Activated CD4-positive, alpha-beta T cell treated with anti-CD3 and anti-CD28 coated beads, Interleukin-2, amount 50 U/mL, for 1 hour (primary cell): ENCODE measurements around the gene RNF13.

ENCODE experiments used
- DNase-seq: peaks from one replicate; pipeline ENCODE4 v3.0.0-alpha.2; 2020

Gene RNF13, protein sequence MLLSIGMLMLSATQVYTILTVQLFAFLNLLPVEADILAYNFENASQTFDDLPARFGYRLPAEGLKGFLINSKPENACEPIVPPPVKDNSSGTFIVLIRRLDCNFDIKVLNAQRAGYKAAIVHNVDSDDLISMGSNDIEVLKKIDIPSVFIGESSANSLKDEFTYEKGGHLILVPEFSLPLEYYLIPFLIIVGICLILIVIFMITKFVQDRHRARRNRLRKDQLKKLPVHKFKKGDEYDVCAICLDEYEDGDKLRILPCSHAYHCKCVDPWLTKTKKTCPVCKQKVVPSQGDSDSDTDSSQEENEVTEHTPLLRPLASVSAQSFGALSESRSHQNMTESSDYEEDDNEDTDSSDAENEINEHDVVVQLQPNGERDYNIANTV

DNA sequence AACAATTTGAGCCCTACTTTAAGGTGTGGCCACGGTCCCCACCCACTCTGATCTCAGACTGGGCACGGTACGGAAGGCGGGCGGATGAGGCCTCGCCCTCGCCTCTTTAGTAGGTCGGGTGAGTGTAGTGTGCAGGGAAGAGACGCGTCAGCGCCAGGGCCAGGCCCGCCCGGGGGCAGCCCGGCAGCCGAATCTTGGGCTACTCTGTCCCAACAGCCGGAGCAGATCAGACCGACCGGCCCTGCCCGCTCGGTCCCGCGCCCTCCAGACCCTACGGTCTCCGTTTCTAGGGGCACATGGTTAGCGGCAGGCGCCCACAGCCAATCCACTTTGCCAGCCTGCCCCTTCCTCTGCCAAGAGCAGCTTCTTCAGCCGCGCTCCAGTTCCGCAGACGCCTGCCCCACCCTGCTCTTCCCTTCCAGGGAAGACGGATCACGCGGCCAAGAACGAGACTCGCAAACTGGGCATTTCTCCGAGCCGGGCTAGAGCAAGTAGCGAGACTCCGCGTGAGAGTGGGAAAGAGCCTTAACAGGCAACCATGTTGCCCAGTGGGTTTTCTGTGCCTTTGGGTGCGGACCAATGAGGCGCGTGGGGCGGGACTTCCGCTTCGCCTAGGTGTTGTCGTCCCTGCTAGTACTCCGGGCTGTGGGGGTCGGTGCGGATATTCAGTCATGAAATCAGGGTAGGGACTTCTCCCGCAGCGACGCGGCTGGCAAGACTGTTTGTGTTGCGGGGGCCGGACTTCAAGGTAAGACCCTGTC is at the start of gene RNF13:
Gene RNF13 (plus strand): TSS at position 610 of the 761 bp plus-strand sequence. CDS start 32,812 bp downstream, outside the sequence.
- DNase-seq: peak; percentile 89

DNA sequence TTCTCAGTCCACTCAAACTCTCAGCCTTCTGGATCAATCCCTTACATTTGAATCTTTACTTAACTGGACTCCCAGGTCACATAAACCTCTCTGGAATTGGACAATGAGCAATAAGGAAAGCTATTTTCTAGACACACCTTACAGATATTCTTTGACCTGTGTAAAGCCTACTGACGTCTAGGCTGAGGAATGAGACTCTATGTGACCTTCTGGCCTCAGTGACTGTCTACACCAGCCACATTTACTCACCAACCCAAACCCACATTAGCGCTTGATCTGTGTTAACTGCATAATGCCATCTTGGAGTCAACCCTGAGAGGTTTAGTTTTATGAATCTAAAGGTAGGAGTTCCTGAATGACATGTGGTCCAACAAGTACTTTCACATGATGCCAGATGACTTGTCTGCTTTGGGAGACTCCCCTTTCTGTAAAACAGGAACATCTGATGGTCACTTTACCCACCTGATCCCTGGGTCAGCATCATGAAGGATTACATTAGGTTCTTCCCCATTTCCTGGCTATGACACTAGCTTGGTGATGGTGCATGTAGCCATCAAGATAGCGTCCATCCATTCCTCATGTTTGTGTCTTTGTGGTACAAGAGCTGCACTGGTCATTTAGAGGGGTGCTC is 49.3 kb upstream of the RNF13 start:
- DNase-seq: no peak

DNA sequence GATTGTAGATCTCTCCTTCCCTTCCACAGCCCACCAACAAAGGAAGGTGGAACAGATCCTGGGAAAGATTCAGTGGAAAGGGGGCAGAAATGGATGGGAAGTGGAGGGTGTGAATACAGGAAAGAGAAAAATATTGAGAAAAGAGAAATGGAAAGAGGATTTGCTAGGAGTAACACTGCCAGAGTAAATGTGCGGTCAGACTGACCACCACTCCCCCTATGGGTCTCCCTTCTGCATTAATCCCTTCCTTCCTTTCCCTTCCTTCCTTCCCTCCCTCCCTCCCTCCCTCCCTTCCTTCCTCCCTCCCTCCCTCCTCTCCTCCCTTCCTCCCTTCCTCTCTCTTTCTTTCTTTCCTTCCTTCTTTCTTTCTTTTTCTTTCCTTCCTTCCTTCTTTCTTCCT is 48.7 kb upstream of the RNF13 start:
- DNase-seq: no peak

DNA sequence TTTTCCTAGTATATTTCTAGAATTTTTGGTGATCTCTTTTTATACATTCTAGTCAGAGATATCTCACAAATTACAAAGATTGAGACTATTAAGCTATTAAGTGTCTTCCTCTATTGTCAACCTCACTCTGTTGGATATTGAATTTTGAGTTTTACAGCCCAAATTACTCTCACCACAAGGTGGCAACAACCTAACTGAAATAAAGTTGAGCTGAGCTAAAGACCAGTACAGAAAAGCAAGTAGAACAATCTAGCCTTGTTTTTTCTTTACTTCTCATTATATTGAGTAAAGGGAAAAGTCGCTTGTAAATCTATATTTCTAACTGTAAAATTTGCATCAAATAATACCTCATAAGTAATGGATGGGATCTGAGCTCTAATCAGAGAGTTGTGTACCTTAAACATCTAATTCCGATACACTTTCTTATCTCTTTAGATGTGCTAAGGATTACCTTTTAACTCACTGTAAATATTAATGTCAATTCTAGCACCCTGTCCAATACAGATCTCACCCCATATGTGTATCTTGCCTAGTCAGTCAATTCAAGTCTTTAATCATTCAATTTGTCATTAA is 47.2 kb upstream of the RNF13 start:
- no peak for DNase-seq

DNA sequence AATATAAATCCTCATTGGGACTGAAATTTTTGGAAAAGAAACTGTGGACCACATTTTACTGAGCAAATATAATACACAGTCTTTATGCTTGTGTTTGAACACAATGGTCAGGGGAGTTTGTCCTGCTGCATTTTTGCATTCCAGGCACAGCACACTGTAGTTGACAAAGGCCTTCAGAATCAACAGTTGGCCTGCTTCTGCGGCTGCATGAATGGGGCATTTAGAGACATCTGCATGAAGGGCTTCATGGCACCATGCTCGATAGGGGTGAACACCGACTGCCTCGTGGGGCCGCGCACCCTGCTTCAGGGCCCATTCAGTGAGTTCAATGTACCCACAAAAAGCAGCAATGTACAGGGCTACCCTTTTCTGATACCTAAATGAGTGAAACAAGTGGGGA is 45.3 kb upstream of the RNF13 start:
- DNase-seq: no peak

DNA sequence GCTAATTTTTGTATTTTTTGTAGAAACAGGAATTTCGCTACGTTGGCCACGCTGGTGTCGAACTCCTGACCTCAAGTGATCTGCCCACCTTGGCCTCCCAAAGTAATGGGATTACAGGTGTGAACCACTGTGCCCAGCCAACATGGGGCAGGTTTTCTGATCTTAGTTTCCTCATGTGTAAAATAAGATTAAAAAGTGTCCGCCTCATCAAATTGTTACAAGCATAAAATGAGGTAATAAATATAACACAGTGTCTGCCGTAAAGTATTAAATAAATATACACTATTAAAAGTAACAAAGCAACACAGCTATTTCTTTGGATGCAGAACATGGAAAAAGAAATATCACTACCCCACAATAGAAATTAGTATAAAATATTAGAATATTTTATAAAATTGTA is 44.3 kb upstream of the RNF13 start:
- DNase-seq: no peak

DNA sequence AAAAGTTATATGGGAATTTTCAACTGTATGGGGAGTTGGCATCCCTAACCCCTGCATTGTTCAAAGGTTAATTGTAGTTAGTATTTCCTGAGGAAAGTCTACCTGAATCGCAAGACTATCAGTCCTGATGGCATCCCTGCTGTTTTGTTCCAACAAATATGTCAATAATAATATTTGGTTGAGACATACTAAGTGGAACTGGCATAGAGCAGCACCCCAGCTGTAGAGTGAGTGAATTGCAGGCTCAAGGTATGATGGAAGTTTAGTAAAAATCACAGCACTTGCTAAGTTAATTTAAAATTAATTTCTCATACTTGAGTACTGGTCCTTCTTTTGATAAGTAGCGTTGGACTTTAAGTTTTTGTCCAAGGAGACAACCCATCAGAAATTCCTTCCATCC is 42.8 kb upstream of the RNF13 start:
- no peak for DNase-seq

DNA sequence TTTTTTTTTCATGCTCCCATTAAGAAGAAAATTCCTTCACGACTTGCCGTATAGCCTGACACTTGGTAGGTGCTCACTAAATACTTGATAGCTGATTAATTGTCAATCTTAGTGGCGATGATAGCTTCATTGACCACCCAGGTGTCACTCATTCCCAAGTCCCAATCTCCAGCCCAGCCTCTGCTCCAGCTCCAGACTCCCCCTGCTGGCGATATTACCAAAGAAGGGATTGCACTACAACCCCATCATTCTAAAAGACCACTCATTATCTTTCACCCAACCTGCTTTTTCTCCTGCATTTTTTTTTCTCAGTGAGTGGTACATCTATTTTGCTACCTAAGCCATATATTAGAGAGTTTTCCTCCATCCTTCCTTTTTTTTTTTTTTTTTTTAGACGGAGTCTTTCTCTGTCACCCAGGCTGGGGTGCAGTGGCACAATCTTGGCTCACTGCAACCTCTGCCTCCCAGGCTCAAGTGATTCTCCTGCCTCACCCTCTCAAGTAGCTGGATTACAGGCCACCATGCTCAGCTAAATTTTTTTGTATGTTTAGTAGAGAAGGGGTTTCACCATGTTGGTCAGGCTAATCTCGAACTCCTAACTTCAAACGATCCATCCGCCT is 41.3 kb upstream of the RNF13 start:
- peak; percentile 22 for DNase-seq

DNA sequence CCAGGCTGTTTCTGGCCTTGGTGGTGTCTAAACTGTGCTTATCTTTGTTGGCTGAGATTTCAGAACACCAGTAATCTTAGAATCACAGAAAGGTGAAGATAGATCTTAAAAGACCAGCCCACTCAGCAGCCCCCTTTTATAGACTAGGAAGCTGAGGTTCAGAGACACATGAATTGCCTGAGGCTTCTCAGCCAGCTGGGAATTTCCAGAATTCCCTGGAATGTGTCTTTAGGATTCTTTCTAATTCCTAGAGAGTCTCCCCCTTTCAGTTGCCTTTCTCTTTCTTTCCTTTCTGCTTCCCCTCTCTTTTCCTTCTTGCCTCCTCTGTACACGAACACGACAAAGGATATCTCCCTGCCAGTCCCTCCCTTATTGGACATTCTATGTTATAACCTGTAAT is 40.2 kb upstream of the RNF13 start:
- no peak for DNase-seq

DNA sequence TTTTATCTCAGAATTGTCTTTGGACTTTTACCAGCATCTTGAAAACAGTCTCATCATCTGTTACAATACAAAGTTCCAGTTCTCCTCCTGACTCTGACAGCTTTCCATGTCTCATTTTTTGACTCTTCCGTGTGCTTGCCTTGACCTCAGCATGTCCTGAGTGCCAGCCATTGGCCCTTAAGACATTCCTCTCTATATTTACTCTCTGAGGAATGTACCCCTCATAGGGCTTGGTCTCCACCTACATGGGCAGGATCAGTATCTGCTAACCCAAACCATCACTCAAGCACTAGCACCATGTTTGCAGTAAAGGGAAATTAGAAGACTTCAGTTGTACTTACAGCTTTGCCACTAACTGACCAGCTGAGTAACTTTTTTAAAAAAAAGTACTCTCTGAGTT is 36.8 kb upstream of the RNF13 start:
- no peak for DNase-seq

DNA sequence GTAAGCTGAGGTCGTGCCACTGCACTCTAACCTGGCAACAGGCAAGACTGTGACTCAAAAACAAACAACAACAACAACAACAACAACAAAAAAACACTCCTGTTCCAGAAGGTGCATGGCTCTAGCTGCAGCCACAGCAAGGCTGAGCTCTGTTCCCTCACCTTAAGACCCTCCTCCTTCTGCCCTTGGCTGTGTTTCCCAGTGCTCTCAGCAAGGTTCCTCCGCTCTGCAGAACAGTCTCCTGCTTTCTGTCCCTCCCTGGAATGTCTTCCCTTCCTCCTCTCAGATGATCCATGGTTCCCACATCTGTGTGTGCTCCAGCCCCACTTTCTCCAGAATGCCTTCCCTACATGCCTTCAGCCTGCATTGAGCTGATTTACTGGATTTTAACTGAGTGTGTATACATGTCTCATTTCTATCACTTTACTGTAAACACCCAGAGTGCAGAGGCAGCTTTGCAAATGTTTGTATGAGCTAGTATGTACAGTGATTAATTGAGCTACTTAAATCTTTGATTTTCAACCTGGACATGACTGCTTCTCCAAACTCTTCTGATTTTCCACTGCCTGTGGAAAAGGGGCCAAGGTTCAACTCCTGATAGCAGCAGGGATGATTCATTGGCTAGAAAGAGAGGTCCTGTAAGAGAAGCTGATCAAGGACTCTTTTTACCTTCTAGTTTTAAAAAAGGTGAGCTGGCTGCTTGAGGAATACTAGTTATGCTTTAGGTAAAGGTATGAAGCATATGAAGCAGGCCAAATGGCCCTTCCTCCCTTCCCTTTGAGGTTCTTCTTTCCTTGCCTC is 35.4 kb upstream of the RNF13 start:
- no peak for DNase-seq

DNA sequence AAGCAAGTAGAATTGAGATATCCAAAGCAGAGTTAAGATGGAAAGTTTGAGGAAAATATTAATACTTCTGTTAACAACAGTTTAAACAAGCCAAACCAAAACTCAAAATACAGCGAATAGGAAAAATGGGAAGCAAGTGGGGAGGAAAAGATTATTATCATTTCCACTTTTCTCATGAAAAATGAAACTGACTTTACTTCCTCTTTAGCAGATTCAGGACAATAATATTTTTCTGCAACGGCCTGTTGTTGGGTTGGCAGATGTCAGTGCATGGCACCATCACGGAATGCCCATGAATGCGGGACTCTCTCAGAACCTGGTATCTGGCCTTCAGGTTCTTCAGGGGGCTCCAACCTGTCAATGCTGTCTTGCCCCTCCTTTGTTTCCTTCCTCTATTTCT is 31.8 kb upstream of the RNF13 start:
- no peak for DNase-seq

DNA sequence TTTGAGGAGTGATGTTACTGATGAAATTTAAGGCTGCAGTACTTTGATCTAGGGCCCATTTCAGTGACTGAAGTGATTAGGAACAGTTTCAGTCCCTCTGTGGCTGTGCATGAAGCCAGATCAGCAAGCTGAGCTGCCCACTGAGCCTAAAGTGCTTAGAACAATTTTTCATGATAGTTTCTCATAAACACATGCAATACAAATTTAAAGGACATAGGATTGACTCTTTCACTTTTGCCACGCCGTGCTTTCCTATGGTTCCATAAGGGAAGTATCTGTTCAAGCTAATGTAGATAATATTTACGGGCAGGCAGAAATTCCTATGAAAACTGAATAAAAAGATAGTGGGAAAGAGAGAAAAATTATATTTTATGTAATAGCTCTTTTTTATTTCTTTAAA is 31.3 kb upstream of the RNF13 start:
- no peak for DNase-seq

DNA sequence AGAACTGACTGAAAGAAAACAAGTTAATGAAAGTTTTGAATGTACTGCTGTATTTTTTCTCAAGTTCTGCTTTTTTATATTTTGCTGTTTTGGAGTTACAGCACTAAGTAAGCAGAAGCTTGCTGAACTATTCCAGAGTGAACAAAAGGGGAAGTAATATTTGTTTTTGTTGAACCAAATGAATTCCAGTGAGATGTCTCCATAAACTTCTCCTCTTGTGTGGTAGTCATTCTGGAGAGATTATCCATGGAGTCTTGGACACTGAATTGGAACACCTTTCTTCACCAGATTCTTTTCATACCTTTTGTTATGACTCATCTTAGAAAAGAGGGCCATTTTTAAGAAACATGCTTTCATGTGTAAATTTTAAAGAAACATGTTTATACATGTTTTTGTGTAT is 29.4 kb upstream of the RNF13 start:
- DNase-seq: no peak

DNA sequence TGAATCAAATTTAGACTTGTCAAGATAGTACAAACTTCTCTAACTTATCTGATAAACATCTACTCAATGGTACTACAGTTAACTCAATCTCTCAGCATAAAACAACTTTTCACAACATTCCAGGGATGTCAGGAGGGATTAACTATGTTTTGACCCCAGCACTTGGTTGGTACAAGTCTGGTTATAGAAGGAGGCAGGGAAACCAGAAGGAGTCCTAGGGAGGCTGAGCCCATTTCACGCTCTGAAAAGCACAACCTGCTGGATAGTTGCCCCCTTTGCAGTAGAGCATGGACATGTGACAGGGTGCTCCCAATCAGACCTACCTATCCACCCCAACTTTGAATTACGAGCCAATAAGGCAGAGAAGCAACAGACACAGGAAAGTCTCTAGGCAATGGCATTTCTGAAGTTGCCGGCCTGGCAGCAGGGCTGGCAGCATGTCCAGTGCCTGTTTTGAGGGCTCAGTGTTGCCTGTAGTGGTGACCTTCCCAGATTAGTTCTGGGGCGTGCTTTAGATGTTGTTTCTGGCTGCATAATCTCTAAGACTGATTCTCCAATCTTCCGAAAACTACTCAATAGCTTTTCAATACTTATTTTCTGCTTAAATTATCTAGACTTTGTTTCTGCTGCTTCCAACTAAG is 28.8 kb upstream of the RNF13 start:
- no peak for DNase-seq

DNA sequence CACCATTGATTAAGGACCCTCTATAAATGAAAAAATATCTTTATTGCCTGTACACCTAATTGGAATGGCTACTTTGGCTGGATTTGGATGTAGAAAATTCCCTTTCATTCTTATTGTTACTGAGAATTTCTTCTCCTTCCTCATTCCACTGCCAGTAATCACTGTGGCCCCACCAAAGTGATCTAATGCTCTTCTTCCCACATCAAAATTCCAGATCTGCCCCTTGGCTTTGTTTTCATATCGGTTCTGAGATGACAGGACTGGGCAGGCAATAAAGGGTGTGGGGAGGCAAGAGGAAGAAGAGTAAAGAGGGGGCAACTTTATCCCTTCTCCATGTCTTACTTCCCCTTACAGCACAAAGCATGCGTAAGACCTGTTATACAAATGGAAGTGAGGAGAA is 22.7 kb upstream of the RNF13 start:
- DNase-seq: no peak

DNA sequence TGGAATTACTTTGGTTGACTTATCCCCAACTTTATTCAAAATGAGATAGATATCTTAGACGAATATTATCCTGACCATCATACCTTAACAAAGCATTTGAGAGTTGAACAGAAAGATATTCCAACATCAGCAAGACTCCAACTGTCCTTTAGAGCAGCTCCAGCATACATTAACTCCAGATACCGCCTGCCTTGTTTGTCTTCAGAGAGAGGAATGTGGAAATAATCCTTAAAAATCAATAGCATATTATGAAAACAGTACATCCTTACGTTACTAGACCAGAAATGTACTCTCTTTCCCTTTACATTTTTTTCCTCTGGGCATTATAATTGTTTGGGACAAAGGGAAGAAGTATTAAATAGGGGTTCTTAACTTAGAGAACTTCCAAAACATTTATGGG is 22.3 kb upstream of the RNF13 start:
- DNase-seq: no peak

DNA sequence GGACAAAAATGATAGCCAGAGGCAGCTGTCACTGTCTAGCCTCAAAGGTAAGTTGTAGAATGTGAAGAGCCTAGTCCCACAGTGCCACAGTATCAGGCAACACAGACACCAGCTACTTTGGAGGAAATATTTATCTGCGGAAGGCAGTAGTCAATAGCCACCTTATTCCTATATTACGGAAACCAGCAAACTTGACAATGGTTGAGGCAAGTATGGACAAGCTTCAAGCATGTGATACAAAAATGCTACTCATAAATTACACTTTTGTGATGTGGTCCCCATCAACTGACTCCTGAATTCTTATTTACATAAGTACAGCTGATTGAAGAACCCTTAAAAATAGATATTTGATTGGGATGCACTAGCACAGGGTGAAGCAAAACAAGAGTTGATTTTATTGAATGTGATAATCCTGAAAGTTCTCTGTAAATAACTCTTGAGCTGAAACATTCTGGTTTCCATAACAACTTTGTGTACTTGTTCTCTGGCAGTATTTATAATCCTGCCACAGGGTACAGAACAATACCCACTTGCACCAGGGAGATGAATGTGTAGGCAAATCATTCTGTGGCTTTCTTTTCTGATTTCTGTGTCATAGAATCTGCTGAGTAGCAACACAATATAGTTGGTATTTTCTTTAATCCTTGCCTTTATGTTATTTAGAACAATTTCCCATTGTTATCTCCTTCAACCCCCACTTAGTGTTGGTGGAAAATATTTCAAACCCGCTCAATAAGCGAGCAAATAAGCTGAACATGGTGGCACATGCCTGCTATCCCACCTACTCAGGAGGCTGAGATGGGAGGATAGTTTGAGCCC is 20.4 kb upstream of the RNF13 start, which contains the start of gene ANKUB1:
Gene ANKUB1 (minus strand): TSS at position 103 of the 819 bp plus-strand sequence. CDS start 188 bp downstream, outside the sequence.
- no peak for DNase-seq

DNA sequence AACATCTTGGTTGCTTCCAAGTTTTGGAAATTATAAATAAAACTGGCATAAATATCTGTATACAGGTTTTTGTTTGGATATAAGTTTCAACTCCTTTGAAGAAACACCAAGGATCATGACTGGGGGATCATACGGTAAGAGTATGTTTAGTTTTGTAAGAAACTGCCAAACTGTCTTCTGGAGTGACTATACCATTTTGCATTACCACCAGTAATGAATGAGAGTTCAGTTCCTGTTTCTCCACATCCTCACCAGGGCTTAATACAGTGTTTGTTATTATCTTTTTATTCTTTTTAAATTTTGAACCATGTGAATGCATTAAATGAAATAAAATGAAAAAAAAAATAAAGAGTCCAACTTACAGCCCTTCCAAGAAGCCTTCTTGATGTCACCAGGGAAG is 17.0 kb upstream of the RNF13 start:
- DNase-seq: no peak

DNA sequence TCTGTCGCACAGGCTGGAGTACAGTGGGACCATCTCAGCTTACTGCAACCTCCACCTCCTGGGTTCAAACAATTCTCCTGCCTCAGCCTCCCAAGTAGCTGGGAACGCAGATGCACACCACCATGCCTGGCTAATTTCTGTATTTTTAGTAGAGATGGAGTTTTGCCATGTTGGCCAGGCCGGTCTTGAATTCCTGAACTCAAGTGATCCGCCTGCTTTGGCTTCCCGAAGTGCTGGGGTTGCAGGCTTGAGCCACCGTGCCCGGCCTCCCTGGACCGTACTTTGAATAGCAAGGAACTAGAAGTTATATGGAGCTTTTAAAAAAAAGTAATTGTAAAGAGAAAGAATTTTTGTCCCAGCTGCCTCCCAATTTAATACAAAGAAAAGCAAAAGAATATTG is 12.3 kb upstream of the RNF13 start:
- DNase-seq: no peak

DNA sequence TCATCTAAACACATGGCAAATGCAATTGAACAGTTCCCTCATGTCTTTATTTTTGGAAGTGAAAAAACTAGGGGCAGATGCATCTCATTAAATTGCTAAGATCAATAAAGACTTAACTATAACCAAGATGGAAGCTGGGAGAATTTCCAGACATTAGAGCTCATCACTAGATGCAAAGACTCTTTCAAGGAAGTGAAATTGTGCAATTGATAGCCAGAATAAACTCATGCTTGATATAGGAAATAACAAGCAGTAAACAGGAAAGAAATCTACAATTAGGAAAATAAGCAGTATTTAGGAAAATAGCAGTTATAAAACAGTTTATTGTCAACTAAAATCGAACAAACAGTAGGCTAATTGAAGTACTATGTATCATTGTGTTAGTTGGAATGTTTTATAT is 11.8 kb upstream of the RNF13 start:
- DNase-seq: no peak
